C4-2B (cell line): ENCODE measurements around the gene ZFAND5.

Source experiments
- CTCF ChIP-seq: fragments of 450-650 bp; conservative IDR thresholded peaks from 2 replicates; pipeline ENCODE4 v1.5.1; 2017; ENCODE audit warnings: mild to moderate bottlenecking
- ZFX ChIP-seq: fragments of 450-650 bp; IDR thresholded peaks from 2 replicates; pipeline ENCODE4 v1.6.1; 2017

- TF ChIP-seq CTCF (no peak), ZFX (no peak)
These were observed 15.8 kb downstream of the ZFAND5 start for GRCh38 chr9:72349240-72349639.
